H1 (cell line): Measurements from ENCODE around the gene DCTN5. TPM values are rescaled to one million over a fixed set of nuclear protein-coding genes. Genes with fewer than 3 reads are reported as not detected.

ENCODE experiments used
- CTCF ChIA-PET: fragments of 300-600 bp; sonication (Branson Sonifier 250); formaldehyde crosslinking; loops from one replicate; lab custom pipeline; 2021; ENCODE audit not compliant: partially characterized antibody; lab: Charles Lee
- POLR2A ChIA-PET: fragments of 300-600 bp; sonication (Branson Sonifier 250); formaldehyde crosslinking; loops from one replicate; lab custom pipeline; 2021; ENCODE audit warnings: inconsistent platforms; ENCODE audit not compliant: partially characterized antibody; lab: Charles Lee
- DNase-seq, 2 experiments: peaks; one replicate each; pipeline versions ENCODE4 v3.0.0 to v3.0.0-alpha.2; 2010 to 2022; ENCODE audit warnings: low spot score in 2 of 2, low read depth in 1 of 2, mixed read lengths in 1 of 2
- FAIRE-seq: peaks from 2 replicates; lab custom pipeline; 2011; peaks lifted over from hg19 to GRCh38; lab: Jason Lieb, UNC
- H2AFZ ChIP-seq: 2 replicates; pipeline ENCODE4 v1.8.1; 2012; ENCODE audit warnings: low read length, inconsistent platforms
- H2AK5ac ChIP-seq: 2 replicates; pipeline ENCODE4 v1.6.1; 2013; ENCODE audit warnings: low read depth, low read length
- H2BK120ac ChIP-seq: replicated peaks from 2 replicates; pipeline ENCODE3; 2013; ENCODE audit warnings: low read depth, low read length, inconsistent platforms
- H2BK12ac ChIP-seq: 2 replicates; pipeline ENCODE4 v1.6.1; 2013; ENCODE audit warnings: low read depth, low read length
- H2BK15ac ChIP-seq: 2 replicates; pipeline ENCODE4 v1.6.1; 2013; ENCODE audit warnings: low read length
- H2BK20ac ChIP-seq: 2 replicates; pipeline ENCODE4 v1.6.1; 2013; ENCODE audit warnings: low read length
- H2BK5ac ChIP-seq: 2 replicates; pipeline ENCODE4 v1.6.1; 2013; ENCODE audit warnings: low read depth, low read length
- H3K14ac ChIP-seq: 2 replicates; pipeline ENCODE4 v1.6.1; 2013; ENCODE audit warnings: inconsistent platforms; ENCODE audit not compliant: insufficient read length
- H3K18ac ChIP-seq: 2 replicates; pipeline ENCODE4 v1.6.1; 2013; ENCODE audit warnings: low read length; ENCODE audit errors: extremely low read depth
- H3K23ac ChIP-seq: 2 replicates; pipeline ENCODE4 v1.6.1; 2013; ENCODE audit warnings: inconsistent platforms; ENCODE audit not compliant: insufficient read length
- H3K23me2 ChIP-seq: 2 replicates; pipeline ENCODE4 v1.6.1; 2013; ENCODE audit warnings: low read depth, low read length
- H3K27ac ChIP-seq: 2 replicates; pipeline ENCODE4 v1.6.1; 2011; ENCODE audit warnings: low read depth, low read length, inconsistent platforms
- H3K27me3 ChIP-seq, 4 experiments: replicated peaks in 1 of 4; 1 replicate in 1 of 4; 2 replicates in 3 of 4; pipeline versions ENCODE4 v1.6.1 to v1.8.1; 2011 to 2013; ENCODE audit warnings: low read length in 3 of 4, mild to moderate bottlenecking in 3 of 4, inconsistent platforms in 2 of 4, mixed read lengths in 2 of 4, moderate library complexity in 1 of 4; ENCODE audit not compliant: control insufficient read depth in 3 of 4, insufficient read depth in 3 of 4; ENCODE audit errors: extremely low read depth in 1 of 4
- H3K36me3 ChIP-seq, 4 experiments: 2 replicates each; pipeline versions ENCODE4 v1.6.1 to v1.8.1; 2011 to 2013; ENCODE audit warnings: mild to moderate bottlenecking in 4 of 4, low read length in 3 of 4, moderate library complexity in 2 of 4, control low read depth in 1 of 4, inconsistent platforms in 1 of 4; ENCODE audit not compliant: insufficient read depth in 4 of 4, control insufficient read depth in 2 of 4
- H3K4ac ChIP-seq: replicated peaks from 2 replicates; pipeline ENCODE3; 2013; ENCODE audit warnings: low read length, low read depth, mixed read lengths, inconsistent platforms; ENCODE audit not compliant: insufficient read length
- H3K4me1 ChIP-seq, 4 experiments: replicated peaks in 1 of 4; 1 replicate in 1 of 4; 2 replicates in 3 of 4; pipeline versions ENCODE4 v1.6.1 to v1.8.1; 2011 to 2013; ENCODE audit warnings: low read length in 3 of 4, inconsistent platforms in 2 of 4, mixed read lengths in 1 of 4; ENCODE audit not compliant: insufficient read depth in 4 of 4, control insufficient read depth in 3 of 4
- H3K4me2 ChIP-seq, 2 experiments: 2 replicates each; pipeline versions ENCODE4 v1.6.1 to v1.8.1; 2011 to 2013; ENCODE audit warnings: low read depth in 2 of 2, low read length in 2 of 2, control low read depth in 1 of 2, inconsistent platforms in 1 of 2, mild to moderate bottlenecking in 1 of 2; ENCODE audit not compliant: insufficient read depth in 1 of 2
- H3K4me3 ChIP-seq, 4 experiments: fragments of 200-600, 300-600 bp in 1 of 4; sonication (generic), shearing (Covaris generic), sonication (Bioruptor Twin) in 1 of 4; 2 replicates each; pipeline versions ENCODE4 v1.5.1 to v1.8.1; 2011 to 2016; ENCODE audit warnings: low read length in 4 of 4, low read depth in 3 of 4, control low read depth in 2 of 4, inconsistent platforms in 2 of 4, mild to moderate bottlenecking in 2 of 4, mixed read lengths in 1 of 4, moderate library complexity in 1 of 4; ENCODE audit not compliant: insufficient read depth in 2 of 4; ENCODE audit errors: extremely low read depth in 1 of 4
- H3K56ac ChIP-seq: replicated peaks from 2 replicates; pipeline ENCODE3; 2013; ENCODE audit warnings: low read depth, mild to moderate bottlenecking, mixed read lengths, low read length, inconsistent platforms; ENCODE audit not compliant: insufficient read length
- H3K79me1 ChIP-seq: 2 replicates; pipeline ENCODE4 v1.6.1; 2013; ENCODE audit warnings: low read depth, low read length, control low read depth
- H3K79me2 ChIP-seq, 2 experiments: 2 replicates each; pipeline versions ENCODE4 v1.6.1 to v1.8.1; 2012 to 2013; ENCODE audit warnings: low read length in 2 of 2, mild to moderate bottlenecking in 2 of 2, inconsistent platforms in 1 of 2; ENCODE audit not compliant: insufficient read depth in 2 of 2, control insufficient read depth in 1 of 2
- H3K9ac ChIP-seq, 4 experiments: replicated peaks in 1 of 4; 1 replicate in 1 of 4; 2 replicates in 3 of 4; pipeline versions ENCODE4 v1.6.1 to v1.8.1; 2011 to 2013; ENCODE audit warnings: low read depth in 3 of 4, low read length in 3 of 4, control low read depth in 2 of 4, mild to moderate bottlenecking in 2 of 4, moderate library complexity in 2 of 4, inconsistent platforms in 1 of 4; ENCODE audit errors: extremely low read depth in 1 of 4
- H3K9me3 ChIP-seq, 2 experiments: 2 replicates each; pipeline versions ENCODE4 v1.6.1 to v1.8.1; 2012 to 2013; ENCODE audit warnings: mild to moderate bottlenecking in 2 of 2, moderate library complexity in 2 of 2, control low read depth in 1 of 2, inconsistent platforms in 1 of 2, low read depth in 1 of 2, low read length in 1 of 2, mixed read lengths in 1 of 2; ENCODE audit not compliant: insufficient read depth in 2 of 2
- H4K20me1 ChIP-seq, 2 experiments: replicated peaks in 1 of 2; 2 replicates each; pipeline versions ENCODE3 to v1.8.1; 2011 to 2013; ENCODE audit warnings: inconsistent platforms in 2 of 2, low read length in 2 of 2, mild to moderate bottlenecking in 1 of 2; ENCODE audit not compliant: insufficient read depth in 2 of 2, control insufficient read depth in 1 of 2
- H4K5ac ChIP-seq: 2 replicates; pipeline ENCODE4 v1.6.1; 2013; ENCODE audit warnings: low read length, low read depth, mixed read lengths, inconsistent platforms; ENCODE audit not compliant: insufficient read length
- H4K8ac ChIP-seq: 2 replicates; pipeline ENCODE4 v1.8.0; 2013; ENCODE audit warnings: mild to moderate bottlenecking, moderate library complexity, low read length, inconsistent platforms; ENCODE audit not compliant: insufficient read depth; ENCODE audit errors: extremely low read depth
- H4K91ac ChIP-seq: replicated peaks from 2 replicates; pipeline ENCODE3; 2013; ENCODE audit warnings: low read length, mixed read lengths, inconsistent platforms; ENCODE audit not compliant: insufficient read length
- CBX8 ChIP-seq: fragments of 300-800, 300-1000 bp; sonication (generic); IDR thresholded peaks from 2 replicates; pipeline ENCODE4 v1.7.1; 2016; ENCODE audit warnings: low read depth, low read length, borderline replicate concordance
- CHD2 ChIP-seq: IDR thresholded peaks from 2 replicates; pipeline ENCODE4 v1.6.1; 2012; ENCODE audit warnings: low read length, improper control_type of control experiment
- GABPA ChIP-seq: IDR thresholded peaks from 2 replicates; pipeline ENCODE4 v1.6.1; 2011; ENCODE audit warnings: mild to moderate bottlenecking, low read length, moderate library complexity, borderline replicate concordance; ENCODE audit not compliant: insufficient read depth
- POU5F1 ChIP-seq: IDR thresholded peaks from 2 replicates; pipeline ENCODE4 v1.6.1; 2011; ENCODE audit warnings: low read depth, mild to moderate bottlenecking, low read length, moderate library complexity
- RBBP5 ChIP-seq: IDR thresholded peaks from 2 replicates; pipeline ENCODE4 v1.7.1; 2012; ENCODE audit warnings: low read depth, mild to moderate bottlenecking, inconsistent platforms, low read length, moderate library complexity, borderline replicate concordance
- RFX5 ChIP-seq: IDR thresholded peaks from 2 replicates; pipeline ENCODE4 v1.6.1; 2011; ENCODE audit warnings: low read depth, low read length, improper control_type of control experiment, borderline replicate concordance
- SP2 ChIP-seq: IDR thresholded peaks from 2 replicates; pipeline ENCODE4 v1.6.1; 2012; ENCODE audit warnings: mild to moderate bottlenecking, low read length, inconsistent platforms
- TAF7 ChIP-seq: optimal IDR thresholded peaks from 2 replicates; pipeline ENCODE3; 2011; ENCODE audit warnings: low read depth, mild to moderate bottlenecking, inconsistent platforms, low read length, moderate library complexity, borderline replicate concordance
- TBP ChIP-seq: IDR thresholded peaks from 2 replicates; pipeline ENCODE4 v1.6.1; 2011; ENCODE audit warnings: low read depth, low read length, improper control_type of control experiment
- YY1 ChIP-seq: IDR thresholded peaks from 2 replicates; pipeline ENCODE4 v1.6.1; 2011; ENCODE audit warnings: low read depth, mild to moderate bottlenecking, low read length
- WGBS, 2 experiments: shearing (Covaris generic) in 1 of 2; methylation state at CpG; one replicate each; pipeline versions ENCODE4 v1.1.6 to v1.1.7; 2013 to 2015; ENCODE audit warnings: low lambda C conversion rate in 2 of 2, mixed read lengths in 2 of 2, inconsistent platforms in 1 of 2, low coverage in 1 of 2, missing lambda C conversion rate in 1 of 2; ENCODE audit not compliant: insufficient replicate concordance in 2 of 2, insufficient coverage in 1 of 2, insufficient read length in 1 of 2; ENCODE audit errors: extremely low coverage in 1 of 2, missing lambda C conversion rate in 1 of 2; 5-methylcytosine and 5-hydroxymethylcytosine counted together
- polyA plus RNA-seq, 7 experiments: library from polyadenylated mRNA; depleted of rRNA in 3 of 7; stranded (reverse) in 5 of 7; unstranded in 2 of 7; fragments of >200 nt in 5 of 7; fragments of 200-250 nt in 2 of 7; gene quantifications; 1 replicate in 5 of 7; 2 replicates in 1 of 7; 4 replicates in 1 of 7; pipeline versions ENCODE4 v1.2.1 to v1.2.3, GENCODE V29; 2011 to 2013; ENCODE audit warnings: missing spikeins in 2 of 7, mixed read lengths in 2 of 7
- total RNA-seq: library from RNA; stranded (reverse); fragmentation: NEBNext Ultra II Directional; extraction: Animal tissue kit (Norgen Biotek cat#: 25700); gene quantifications from 2 replicates; pipeline ENCODE4 v1.2.1, GENCODE V29; 2021
- TF ChIP-seq, protein P1 (sequence below): IDR thresholded peaks from 2 replicates; pipeline ENCODE4 v1.6.1; 2012; ENCODE audit warnings: low read length, inconsistent platforms

Gene DCTN5
- total and polyA plus RNA-seq, 2 of the 8 experiments (the other 6 are each of a cell fraction or from before 2014, with no cell fraction given), result 36.0 to 74.0 TPM

DNA sequence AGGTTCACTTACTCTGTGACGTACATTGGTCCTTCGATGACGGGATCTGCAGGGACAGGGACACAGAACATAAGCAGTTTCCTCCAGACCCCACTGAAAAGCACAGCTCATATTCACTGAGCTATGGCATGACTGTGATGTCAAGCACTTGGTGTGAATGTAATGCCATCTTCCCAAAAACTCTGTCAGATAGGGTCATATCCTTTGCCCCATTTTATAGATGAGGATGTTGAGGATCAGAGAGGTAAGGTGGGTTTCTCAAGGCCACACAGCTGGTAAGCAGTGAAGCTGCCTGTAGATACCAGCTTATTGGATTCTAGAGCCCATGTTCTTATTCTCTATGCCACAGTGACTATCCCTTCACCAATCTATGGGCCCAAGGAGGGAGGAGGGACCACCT lies 69.2 kb downstream of the DCTN5 start:
- H3K4me1 ChIP-seq, result no peaks in the 10 kb centered on the region; a peak in 1 of 7 replicates
- CTCF ChIA-PET, result interaction anchor here (1.5 kb wide), 1 partner anchor 13 kb away, joined by 3 read pairs; no protein-coding TSS in a partner anchor
- H2BK120ac ChIP-seq, result no peak overlapping the region
- H3K18ac ChIP-seq, result no peak overlapping the region
- no peak overlapping the region for H3K27ac ChIP-seq
- no peaks in the 10 kb centered on the region for H4K20me1 ChIP-seq
- H3K9me3 ChIP-seq, result peaks cover 8% of the 10 kb centered on the region in 2 experiments; a peak in 2 of 4 replicates
- no peak overlapping the region for H3K23ac ChIP-seq
- H4K5ac ChIP-seq, result no peak overlapping the region
- no peak overlapping the region for H3K4me3 ChIP-seq
- H2BK12ac ChIP-seq, result no peak overlapping the region
- FAIRE-seq (no peak), DNase-seq (no peak)
- H3K14ac ChIP-seq, result no peak overlapping the region
- TF ChIP-seq RBBP5 (no peak), TAF7 (no peak), SP2 (no peak), CHD2 (no peak), POU5F1 (no peak), GABPA (no peak), YY1 (no peak), CBX8 (no peak), RFX5 (no peak), TBP (no peak)
- TF ChIP-seq, protein P1, sequence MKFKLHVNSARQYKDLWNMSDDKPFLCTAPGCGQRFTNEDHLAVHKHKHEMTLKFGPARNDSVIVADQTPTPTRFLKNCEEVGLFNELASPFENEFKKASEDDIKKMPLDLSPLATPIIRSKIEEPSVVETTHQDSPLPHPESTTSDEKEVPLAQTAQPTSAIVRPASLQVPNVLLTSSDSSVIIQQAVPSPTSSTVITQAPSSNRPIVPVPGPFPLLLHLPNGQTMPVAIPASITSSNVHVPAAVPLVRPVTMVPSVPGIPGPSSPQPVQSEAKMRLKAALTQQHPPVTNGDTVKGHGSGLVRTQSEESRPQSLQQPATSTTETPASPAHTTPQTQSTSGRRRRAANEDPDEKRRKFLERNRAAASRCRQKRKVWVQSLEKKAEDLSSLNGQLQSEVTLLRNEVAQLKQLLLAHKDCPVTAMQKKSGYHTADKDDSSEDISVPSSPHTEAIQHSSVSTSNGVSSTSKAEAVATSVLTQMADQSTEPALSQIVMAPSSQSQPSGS, result no peak
- no peak overlapping the region for H2BK20ac ChIP-seq
- no peak overlapping the region for H2BK5ac ChIP-seq
- H3K4me2 ChIP-seq, result no peak overlapping the region
- no peaks in the 10 kb centered on the region for H3K36me3 ChIP-seq
- H2AK5ac ChIP-seq, result no peak overlapping the region
- POLR2A ChIA-PET, result interaction anchor here (1.4 to 1.6 kb wide), 2 partner anchors 11 to 15 kb away, joined by 3 to 4 read pairs; no protein-coding TSS in a partner anchor
- H2AFZ ChIP-seq, result no peak overlapping the region
- peaks cover 10% of the 10 kb centered on the region; the same call in 1 of the 2 replicates for H3K23me2 ChIP-seq
- no peak overlapping the region for H3K9ac ChIP-seq
- H3K56ac ChIP-seq, result no peak overlapping the region
- peaks cover 2 to 21% (median 19%) of the 10 kb centered on the region in 4 experiments for H3K27me3 ChIP-seq
- H4K8ac ChIP-seq, result no peak overlapping the region
- WGBS, 2 experiments, result 87% methylated on average over 3 of the region's 3 CpGs; no CpG with 5 or more reads in 1 of the 2 experiments
- H3K79me2 ChIP-seq, result no peaks in the 10 kb centered on the region
- H2BK15ac ChIP-seq, result no peak overlapping the region
- no peaks in the 10 kb centered on the region for H3K79me1 ChIP-seq
- H3K4ac ChIP-seq, result no peak overlapping the region
- no peak overlapping the region for H4K91ac ChIP-seq
